Hepatocyte (in vitro differentiated cells): ENCODE data around the gene ABCA5.

Source experiments
- CTCF ChIP-seq: fragments of 200-600 bp; sonication (generic); IDR thresholded peaks from 2 replicates; pipeline ENCODE4 v1.5.1; 2016; ENCODE audit warnings: antibody characterized with exemption, mild to moderate bottlenecking; ENCODE audit not compliant: poor library complexity
- EZH2 ChIP-seq: fragments of 200-600 bp; sonication (generic); IDR thresholded peaks from 2 replicates; pipeline ENCODE4 v1.6.1; 2016; ENCODE audit warnings: antibody characterized with exemption, mild to moderate bottlenecking, borderline replicate concordance
- EZH2phosphoT487 ChIP-seq: fragments of 200-600 bp; sonication (generic); IDR thresholded peaks from one replicate; pipeline ENCODE4 v1.6.1; 2018; ENCODE audit warnings: antibody characterized with exemption, mild to moderate bottlenecking, low read depth, moderate library complexity; ENCODE audit not compliant: unreplicated experiment, severe bottlenecking

- no peak for TF ChIP-seq EZH2
- TF ChIP-seq CTCF, result no peak
- no peak for TF ChIP-seq EZH2phosphoT487
Measured at GRCh38 chr17:69336996-69337395, 10.1 kb upstream of the ABCA5 start.
